Activated CD4-positive, CD25-positive, alpha-beta regulatory T cell treated with anti-CD3 and anti-CD28 coated beads, Interleukin-2, amount 50 U/mL, for 72 hours (primary cell): ENCODE results near the gene RPL36A.

ENCODE experiments used
- DNase-seq: peaks from one replicate; pipeline ENCODE4 v3.0.0; 2021

RPL36A gene

DNA sequence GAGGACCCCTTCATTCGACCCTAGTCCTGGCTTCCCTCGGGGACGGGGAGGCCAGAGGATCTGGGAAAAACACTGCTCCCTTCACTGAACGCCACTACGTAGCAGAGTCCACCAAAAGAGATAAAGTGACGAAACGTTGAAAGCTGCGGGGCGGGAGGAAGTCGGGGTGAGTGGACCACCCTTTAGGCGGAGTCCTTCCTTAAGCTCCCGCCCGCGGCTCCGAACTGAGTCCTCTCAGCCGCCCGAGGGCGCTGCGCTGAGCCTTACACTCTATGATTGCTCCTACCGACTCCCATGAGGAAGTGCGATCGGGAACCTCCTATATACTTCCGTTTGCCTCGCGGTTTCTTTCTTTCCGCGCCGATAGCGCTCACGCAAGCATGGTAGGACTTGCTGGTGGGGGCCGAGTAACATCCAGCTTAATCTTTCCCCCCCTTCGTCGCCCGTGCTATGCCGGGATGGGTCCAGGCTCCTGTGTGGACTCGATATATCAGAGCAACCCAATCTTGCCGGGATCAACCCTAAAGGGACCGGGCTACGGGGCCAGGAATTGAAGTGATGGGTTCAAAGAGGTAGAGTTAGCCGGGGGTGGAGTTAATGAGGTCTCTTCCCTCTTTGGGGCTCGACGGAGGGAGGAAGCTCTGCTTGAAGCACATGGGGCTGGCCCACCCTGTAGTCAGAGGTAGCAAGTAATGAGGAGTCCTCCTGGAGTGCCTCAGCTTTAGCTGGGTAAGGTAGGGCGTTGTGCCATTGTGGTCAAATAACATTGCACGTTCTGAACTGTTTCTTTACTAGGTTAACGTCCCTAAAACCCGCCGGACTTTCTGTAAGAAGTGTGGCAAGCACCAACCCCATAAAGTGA, at the start of gene RPL36A:
TSS of gene RPL36A (plus strand) at position 348 of the 862 bp plus-strand sequence. CDS start at position 381, 33 bp downstream.
- DNase-seq: peak; percentile 65

DNA sequence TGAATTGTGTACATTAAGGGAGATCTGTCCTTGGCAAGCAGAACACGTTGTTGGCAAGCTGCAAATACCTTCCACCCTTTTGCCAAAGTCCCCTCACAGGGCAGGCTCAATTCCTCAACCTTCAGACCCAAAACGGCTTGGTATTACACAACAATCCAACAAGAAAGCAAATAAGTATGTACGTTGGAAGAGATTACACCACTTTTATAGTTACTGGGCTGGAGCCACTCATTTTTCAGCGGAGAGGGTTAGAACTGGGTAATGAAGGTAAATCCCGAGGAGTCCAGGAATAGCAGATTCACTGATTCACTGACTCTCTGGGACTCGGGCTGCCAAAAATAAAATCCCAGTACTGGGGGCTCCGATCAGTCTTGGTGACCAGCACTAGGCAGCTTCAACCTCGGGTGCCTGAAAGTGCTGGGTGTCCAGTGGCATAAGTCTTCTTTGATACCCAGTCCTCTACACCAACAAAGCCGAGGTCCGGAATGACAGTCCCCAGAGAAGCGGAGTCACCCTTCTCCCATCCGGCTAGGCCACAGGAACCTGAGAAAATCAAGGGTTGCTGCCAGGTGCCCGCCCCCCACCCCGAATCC, 42.9 kb upstream of the RPL36A start:
- no peak for DNase-seq

DNA sequence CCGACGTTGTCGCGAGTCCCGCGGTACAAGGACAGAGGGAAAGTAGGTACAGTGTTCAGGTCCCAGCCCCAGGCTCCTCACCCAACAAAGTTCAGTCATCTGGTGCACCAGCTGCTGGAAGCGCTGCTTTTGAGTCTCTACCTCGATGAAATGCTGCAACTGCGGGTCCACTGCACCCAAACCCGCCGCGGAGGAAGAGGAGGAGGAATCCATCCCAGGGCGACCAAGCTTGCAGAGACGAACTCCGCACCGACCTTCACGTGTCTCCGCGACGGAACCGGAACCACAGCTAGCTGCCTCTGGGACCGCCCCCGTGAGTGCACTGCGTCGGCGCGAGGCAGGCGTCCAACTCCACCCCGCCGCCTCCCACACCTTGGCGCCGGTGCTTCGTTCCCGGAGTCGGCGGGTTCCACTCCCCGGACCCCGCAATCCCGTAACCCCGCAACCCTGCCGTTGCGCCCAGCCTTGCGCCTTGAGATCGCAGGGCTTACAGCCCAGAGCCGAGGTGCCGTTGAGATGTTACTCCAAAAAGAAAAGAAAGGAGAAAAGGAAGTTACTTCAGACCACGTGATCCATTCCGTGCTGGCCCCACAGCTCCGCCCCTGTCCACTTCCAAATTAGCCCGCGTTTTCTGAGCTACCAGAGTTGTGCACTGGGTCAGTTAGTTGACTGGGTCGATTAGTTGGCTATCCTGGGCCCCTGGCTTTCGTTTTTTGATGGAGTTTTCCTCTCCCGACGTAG, 42.2 kb upstream of the RPL36A start, which contains the start of gene TIMM8A:
TSS of gene TIMM8A (minus strand) at position 291 of the 741 bp plus-strand sequence. CDS start at position 213, 78 bp downstream.
- DNase-seq: peak; percentile 76

DNA sequence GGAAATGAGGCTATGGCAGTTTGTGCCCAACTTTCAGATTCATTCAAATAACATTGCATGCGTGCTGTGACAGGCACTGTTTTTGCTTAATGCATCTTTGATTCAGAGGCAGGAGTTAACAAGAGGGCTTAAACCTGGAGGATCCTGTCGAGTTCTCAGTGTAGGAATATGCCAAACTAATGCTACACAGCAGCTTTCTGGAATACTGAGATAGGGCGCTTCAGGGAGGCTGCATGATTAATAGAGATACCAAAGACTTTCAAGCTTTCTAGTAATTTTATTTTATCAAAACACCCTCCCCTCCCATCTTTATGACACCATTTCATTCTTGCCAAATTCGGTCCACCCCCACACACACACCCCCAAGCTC, 41.6 kb upstream of the RPL36A start:
- DNase-seq: no peak

DNA sequence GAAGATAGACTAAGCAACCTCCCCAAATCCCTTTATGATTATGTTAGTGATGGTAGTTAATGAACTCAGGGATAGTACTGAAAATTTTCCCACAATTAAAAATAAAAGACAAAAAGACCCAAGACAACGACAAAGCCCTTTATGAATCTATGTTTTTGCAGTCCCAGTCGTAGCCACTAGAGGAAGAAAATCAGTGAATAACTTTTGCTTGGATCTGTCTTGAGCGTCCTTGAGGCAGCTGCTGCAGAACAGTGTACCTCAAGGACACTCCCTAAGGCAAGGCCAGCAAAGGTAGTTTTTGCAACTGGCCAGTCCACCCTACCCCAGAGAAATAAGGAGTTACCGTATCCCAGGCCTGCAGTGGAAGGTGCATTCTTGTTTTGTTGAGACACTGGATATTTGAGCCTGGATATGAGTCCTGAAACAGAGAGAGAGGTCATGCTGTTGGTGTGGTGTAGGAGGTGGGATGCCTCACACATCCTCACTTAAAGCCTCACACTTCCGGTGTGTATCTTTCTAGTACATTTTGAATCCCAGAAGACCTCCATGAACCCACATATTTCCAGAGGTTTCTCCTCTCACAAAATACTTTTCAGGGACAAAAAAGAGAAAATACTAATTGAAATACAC, 33.5 kb upstream of the RPL36A start:
- DNase-seq: no peak

DNA sequence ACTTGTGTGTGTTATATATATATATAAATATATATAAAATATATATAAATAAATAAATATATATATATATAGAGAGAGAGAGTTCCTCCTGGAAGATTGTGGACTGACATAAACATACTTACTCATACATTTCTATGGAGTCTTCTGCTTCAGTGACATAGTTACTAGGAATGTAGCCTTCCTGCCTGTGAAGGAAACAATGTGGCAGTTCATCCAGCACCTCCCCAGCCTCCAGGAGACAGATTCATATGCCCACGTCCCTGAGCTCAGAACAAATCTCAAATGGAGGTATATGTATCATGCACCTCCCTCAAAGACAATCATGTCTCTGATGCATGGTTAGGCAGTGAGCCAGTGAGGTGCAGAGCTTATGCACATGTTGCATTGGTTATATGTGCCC, 30.8 kb upstream of the RPL36A start:
- no peak for DNase-seq

DNA sequence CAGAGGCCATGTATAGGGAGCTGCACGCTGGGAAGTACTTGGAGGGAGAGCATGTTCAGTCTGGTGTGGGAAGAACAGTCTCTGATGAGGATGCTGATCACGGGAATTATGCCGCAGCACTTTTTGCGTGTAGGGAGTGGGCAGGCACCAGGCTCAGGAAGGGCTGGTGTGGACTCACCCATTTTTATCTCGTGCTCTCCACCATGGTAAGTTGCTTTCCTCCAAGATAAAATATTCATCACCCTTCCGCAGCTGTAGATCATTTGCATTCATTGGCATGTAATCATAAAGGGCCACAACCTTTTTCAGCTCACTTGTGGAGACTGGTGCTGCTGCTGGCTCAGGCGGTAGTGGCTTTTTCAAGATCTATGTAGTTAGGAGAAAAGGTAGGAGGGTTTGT, 30.4 kb upstream of the RPL36A start:
- no peak for DNase-seq

DNA sequence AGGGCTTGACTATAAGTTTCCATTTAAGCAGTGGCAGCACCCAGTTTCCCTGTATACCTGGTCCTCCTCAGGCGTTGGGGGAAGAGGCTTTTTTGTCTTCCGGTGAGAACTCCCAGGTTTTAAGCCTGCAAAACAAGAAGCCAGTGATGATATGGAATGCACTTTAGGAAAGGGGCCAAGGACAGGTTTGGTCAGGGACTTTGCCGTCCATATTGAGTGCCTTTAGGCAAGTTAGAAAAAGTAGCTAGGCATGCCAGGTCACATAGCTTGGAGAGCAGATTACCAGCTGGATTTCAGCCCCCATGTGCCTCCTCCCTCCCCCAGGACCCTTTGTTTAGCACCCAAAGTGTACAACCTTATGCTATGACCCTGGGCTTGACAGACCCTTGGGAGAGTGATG, 28.7 kb upstream of the RPL36A start:
- no peak for DNase-seq

DNA sequence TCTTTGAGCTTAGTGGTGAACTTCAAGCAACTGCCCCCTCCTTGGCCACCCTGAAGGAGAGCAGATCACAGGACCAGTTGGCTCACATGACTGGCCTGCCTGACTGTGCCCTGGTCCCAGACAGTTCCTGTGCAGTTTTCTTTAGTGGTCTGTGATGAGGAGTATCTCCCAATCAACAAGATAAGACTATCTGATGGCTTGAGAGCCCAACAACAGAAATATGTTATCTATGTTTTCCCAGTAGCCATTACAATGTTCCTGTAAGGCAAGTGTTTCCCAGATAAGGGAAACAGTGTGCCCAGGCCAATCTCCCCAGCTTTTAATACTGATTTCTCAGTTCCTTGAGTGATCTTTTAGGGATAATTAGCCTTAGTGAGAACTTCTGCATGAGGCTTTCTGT, 28.1 kb upstream of the RPL36A start:
- no peak for DNase-seq

DNA sequence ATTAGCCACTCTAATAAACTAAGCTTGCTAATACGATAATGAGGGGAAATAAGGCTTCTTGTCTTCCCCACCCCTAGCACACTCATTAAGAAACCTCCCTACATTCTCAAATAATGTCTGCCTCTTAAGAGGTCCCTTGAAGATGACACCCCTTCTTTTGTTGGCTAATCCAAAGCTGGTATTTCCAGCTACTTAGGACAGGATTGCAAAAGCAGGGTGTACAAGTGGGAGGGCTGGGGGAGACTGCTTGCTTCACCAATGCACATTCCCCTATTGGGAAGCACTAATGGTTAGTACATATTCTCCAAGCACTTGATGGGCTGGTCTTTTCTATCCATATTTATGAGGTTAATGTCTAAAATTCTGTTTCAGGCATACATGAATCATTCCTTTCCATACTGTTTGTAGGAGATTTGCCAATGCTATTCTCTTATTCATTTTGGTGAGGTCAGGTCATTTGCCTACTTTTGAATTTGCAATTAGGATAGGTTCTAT, 25.5 kb upstream of the RPL36A start:
- DNase-seq: no peak

DNA sequence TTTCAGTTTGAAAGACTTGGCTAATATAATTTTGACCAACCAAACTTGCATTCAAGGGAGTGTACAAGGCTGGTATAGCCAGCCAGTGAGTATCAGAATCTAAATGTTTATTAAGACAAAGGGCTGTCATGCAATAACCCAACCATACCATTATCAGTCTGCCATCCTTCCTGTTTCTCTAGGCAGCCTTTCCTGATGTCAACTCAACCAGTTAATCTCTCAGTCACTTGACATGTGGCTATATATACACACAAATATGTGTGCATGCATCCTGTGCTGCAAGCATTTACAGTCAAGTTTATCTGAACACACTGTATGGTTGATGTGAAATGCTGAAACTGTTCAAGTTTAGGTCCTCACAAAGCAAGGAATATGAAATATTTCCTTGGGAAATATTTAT, 22.0 kb upstream of the RPL36A start:
- DNase-seq: no peak

DNA sequence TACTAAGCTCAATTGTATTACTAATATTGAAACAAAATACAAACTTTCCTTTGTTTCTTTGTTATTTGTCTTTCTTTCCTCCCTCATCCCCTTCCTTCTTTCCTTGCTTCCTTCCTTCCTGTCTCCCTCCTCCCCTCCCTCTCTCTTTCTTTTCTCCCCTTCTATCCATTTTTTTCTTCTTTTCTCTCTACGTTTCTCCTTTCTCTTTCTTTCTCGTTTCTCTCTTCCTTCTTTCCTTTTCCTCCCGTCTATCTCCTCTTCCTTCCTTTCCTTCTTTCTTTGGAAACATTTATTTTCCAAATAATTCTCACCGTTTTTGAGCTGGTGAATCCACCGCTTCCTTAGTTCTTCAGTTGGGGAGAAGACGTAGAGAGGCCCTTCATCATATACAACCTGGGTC, 21.1 kb upstream of the RPL36A start:
- no peak for DNase-seq

DNA sequence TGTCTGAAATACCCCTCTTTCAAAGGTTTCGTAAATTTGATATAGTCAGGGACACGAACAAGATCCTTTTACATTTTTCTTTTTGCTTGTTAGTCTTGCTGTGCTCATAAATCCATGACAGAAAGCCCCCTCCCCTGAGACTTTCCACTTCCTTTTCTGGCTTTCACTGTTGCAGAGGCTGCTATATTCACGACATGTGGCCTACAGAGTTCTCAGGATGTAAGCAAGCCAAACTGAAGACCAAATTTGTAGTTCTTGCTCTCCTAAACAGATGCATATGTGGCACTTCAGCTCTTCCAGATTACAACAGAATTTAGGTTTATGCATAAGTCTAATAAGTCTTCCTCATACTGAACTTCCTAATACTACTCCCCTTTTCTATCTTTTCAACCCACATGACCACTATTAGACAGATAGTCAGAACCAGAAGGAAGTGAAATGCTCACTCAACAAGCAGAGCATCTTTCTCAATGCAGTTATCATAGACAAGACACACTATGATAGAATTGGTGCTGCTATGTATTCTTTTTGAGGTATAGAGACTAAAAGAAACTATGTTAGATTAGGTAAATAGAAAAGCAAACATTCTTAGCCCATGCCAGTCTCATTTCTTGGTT, 19.8 kb upstream of the RPL36A start:
- DNase-seq: no peak

DNA sequence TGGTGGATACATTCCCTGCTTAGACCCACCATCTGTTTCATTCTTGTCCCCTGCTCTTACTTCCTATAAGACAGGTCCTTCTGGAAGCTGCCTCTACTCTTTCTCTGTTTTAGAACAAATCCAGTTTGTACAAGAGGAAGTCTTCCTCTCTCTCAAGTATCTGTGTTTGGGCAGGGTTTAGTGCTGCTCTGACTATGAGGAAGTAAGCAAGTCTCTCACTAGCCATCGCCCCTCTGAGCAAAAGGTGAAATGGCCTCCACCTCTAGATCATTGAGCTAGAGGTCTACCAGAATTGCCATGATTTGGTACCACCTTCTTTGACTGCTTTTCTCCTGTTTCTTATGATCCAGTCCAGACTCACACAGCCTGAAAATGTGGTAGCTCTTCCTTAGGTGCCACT, 13.3 kb upstream of the RPL36A start:
- DNase-seq: no peak

DNA sequence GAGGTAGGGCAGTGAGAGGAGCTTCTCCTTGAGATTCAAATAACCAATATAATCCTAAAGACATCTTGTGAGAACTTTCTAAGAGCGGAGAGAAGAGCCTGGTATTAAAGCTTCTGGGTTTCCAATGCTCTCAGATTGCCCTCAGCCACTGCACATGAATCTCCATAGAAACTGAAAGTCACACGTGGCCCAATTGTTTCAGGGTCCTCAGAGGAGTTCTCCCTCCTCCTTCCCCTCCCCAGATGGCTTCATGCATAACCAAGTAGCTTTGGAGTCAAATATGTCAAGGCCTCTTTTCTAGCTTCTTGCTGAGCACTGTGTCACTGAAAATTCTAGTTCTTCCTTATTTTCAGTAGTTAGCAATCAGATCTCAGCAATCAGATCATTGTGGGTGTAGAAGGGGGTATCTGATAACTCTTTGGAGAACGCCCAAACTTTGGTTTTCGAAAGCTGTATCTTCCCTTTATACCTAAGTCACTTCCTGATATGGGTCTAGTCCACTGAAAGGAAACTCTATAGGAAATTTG, 7.1 kb upstream of the RPL36A start:
- no peak for DNase-seq

DNA sequence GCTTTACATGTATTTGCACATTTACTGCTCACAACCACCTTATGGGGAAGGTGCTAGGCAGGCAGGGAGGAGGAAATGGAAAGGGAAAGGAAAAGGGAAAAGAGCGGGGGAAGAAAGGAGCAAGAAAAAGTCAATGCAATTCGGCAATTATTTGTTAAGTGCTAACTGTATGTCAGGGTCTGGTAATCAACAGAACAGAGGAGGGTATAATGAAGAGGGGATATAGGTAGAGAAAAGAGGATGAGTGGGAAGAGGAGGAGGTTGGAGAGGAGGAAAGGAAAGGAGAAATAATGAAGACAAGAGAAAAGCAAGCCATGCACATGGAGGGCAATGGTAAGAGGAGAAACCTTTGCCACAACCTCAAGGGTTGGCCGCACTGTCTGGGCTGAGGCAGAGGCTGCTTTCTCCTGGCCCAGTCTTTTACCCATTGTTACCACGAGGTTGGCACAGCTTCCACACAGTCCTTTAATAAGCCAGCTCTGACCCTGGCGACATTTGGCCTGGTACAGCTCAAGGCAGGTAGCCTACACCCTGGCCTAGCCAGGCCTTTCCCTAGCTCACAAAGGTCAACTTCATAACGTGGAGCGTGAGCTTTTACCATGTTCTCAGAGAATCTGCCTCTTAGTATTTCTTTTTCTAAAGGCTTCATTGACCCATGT, 5.7 kb upstream of the RPL36A start:
- DNase-seq: no peak

DNA sequence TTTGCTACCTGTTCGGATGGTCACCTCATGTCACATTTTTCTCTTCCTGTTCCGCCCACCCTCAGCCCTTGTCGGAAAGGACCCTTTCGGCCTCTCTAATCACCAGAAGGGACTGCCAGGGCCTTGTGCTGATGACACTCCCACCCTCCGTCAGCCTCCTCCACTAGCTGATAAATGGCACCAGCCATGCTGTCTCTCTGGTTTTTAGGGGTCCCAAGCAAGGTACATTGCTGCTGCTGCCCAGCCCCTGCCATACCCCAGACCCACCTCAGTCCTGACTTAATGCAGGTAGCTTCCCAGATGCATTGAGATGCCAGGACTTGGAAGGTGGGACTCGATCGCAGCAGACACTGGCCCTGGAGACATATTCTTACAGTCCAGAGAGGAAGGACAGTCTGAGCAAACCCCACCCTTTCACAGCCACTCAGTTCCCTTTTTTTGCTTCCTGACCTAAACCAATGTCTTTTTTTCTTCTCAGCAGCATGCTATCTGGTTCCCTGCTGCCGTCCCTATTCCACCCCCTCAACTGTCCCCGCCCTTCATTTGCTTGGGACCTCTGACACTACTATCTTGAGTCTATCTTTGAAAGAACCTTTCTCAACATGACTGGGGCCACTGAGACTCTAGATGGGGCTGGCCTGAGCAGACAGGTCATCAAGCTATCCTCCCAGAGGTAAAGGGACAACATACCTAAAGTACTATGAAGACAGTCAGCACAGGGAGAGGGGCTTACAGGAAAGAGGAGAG, 4.8 kb upstream of the RPL36A start, which contains the start of gene BTK:
TSS of gene BTK (minus strand) at position 397 of the 747 bp plus-strand sequence. CDS start 10,907 bp downstream, outside the sequence.
- DNase-seq: no peak

DNA sequence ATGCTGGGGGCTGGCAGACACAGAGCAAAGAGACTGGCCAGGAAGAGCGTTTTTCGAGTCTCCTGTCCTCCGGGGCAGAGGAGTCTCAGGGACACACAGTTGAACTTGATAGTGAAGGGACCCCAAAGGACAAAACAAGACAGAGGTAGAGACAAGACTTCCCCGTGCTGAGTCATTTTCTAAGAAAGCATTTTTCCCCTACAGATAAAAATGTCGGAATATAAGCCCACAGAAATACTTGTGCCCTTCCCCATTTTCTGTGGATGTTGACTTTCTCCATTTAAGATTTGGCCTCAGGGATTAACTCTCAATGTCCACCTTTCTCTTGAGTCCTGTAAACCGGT, 4.3 kb upstream of the RPL36A start:
- no peak for DNase-seq

DNA sequence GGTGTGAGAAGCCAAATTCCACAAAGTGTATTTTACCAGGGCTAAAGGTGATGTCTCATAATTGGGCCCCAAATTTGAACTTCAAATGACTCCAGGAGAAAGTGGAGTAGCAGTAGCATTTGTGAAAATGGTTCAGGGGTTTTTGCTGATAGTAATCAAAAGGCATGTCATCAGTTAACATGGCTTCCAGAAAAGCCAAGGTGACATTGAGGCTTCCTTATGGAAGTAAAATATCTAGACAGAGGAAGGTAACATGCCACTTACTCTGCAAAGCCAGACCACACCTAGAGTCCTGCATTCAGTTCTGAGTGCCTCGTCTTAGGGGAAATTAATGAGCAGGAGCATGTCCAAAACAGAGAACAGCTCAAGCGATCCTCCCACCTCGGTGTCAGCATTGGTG, 2.2 kb upstream of the RPL36A start:
- DNase-seq: no peak

DNA sequence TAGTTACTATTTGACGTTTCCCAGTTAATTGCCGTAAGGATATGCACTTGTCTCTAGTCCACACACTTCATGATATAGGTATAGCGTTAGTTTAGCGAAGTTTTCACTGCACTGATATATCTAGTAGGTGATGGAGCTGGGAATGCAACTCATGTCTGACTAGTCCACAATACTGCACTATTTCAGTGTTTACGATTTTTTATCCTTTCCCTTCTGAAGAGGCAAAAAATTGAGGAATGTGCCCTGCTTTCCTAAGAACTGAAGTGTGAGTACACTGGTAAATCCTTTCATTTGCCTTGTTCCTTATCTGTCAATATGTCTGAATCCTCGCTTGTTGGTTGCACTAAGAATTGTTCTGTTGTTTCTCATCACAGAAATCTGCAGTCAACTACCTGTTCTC, 1.0 kb downstream of the RPL36A start:
- DNase-seq: no peak
